Measurements from ENCODE around the gene HOXD4. TPM values are rescaled to one million over a fixed set of nuclear protein-coding genes. Genes with fewer than 3 reads are reported as not detected.

Gene HOXD4
- total RNA-seq, 4 donors from 2014 or later = 2.2 to 25.5 (median 15.3) TPM

DNA sequence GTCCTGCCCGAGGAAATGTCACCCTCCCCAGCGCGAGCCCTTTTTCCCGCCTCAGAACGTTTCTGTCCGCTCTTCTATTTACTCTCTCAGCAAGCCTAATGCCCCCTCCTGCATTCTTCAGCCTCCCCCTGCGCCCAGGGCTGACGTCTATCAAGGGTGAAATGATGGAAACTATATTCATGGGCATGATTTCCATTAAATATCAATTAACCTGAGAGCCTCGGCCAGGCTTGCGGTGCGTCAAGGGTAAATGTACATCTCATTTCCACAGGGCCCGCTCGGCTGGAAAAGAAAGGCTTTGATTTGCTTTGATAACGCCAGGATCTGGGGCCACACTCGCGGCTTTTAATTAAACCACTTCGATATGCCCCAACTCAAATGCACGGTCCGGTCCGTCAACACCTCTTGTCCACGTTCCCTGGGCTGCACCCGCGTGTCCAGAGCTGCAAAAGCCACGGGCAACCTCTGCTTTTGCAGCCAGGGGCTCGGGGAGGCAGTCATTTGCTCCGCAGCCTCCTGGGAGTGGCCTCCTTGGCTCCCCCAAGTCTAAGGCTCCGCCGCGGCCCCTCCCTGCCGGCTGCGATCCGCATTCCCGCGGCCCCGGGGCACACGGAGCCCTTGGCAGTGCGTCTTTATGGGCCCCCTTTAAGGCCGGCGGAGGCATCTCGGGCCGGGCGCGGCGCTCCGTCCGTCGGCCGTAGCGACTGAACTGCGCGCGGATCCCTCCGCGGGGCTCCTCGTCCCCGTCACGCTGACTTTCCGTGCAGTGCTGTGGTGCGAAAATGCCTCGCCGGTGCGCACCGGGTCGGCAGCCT, 22.2 kb upstream of the HOXD4 start, which contains the start of gene HOXD8:
HOXD8 (plus strand) TSS at position 724 of the 815 bp plus-strand sequence. CDS start 662 bp downstream, outside the sequence.
- Histone ChIP-seq H3K9me3 (no peaks in the 10 kb centered on the region), H3K36me3 (no peaks in the 10 kb centered on the region), H3K4me3 (peak within 1 kb of the TSS; percentile 44 to 68 (median 57)), H3K4me1 (peaks cover 12 to 55% (median 31%) of the 10 kb centered on the region in 4 donors), H3K27ac (peak within 1 kb of the TSS; percentile 94 to 96 (median 94)), H3K27me3 (peaks cover 83% of the 10 kb centered on the region)
- TF ChIP-seq POLR2A (IDR thresholded peaks at IDR 0.05) = peak; percentile 51
- TF ChIP-seq EP300 (IDR thresholded peaks at IDR 0.05; ENCODE audit: low read depth) = no peak
- TF ChIP-seq, protein P1, sequence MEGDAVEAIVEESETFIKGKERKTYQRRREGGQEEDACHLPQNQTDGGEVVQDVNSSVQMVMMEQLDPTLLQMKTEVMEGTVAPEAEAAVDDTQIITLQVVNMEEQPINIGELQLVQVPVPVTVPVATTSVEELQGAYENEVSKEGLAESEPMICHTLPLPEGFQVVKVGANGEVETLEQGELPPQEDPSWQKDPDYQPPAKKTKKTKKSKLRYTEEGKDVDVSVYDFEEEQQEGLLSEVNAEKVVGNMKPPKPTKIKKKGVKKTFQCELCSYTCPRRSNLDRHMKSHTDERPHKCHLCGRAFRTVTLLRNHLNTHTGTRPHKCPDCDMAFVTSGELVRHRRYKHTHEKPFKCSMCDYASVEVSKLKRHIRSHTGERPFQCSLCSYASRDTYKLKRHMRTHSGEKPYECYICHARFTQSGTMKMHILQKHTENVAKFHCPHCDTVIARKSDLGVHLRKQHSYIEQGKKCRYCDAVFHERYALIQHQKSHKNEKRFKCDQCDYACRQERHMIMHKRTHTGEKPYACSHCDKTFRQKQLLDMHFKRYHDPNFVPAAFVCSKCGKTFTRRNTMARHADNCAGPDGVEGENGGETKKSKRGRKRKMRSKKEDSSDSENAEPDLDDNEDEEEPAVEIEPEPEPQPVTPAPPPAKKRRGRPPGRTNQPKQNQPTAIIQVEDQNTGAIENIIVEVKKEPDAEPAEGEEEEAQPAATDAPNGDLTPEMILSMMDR (IDR thresholded peaks at IDR 0.05) = peak in 2 of 5 experiments; percentile 9 to 12
- peak; percentile 77 to 83 (median 80) for TF ChIP-seq POLR2AphosphoS5 (IDR thresholded peaks at IDR 0.05)
- in situ Hi-C loops (cut with MboI; ENCODE audit: low pct_ligation_motif_present in 1 of 4, low pct_unique_long_range_greater_than_20kb in 1 of 4, low sequenced_read_pairs in 3 of 4) (loop anchor here (5.0 to 25.0 kb wide), 6 partner anchors 326 to 1026 kb away; no protein-coding TSS in a partner anchor), intact Hi-C loops (cut with DNase I; ENCODE audit: low total_unique reads) (loop anchor here (5.0 kb wide), 1 partner anchor 508 kb away; no protein-coding TSS in a partner anchor)
- WGBS, 2 donors (ENCODE audit: low coverage in 1 of 2) = 2 to 13% methylated on average over 8 to 64 of the region's 64 CpGs
- peak; percentile 75 for DNase-seq

- peak overlapping the region; percentile 94 to 96 (median 94) for H3K27ac ChIP-seq
- H3K27me3 ChIP-seq = peaks cover 77% of the 10 kb centered on the region
- intact Hi-C loops (cut with DNase I; ENCODE audit: low total_unique reads) = loop anchor here (5.0 kb wide), 1 partner anchor 508 kb away; no protein-coding TSS in a partner anchor
- TF ChIP-seq POLR2AphosphoS5 (IDR thresholded peaks at IDR 0.05) = no peak
- no peak for TF ChIP-seq POLR2A (IDR thresholded peaks at IDR 0.05)
- TF ChIP-seq, protein P1 (IDR thresholded peaks at IDR 0.05) = no peak
- TF ChIP-seq EP300 (IDR thresholded peaks at IDR 0.05; ENCODE audit: low read depth) = no peak
- H3K36me3 ChIP-seq = no peaks in the 10 kb centered on the region
- H3K9me3 ChIP-seq = no peaks in the 10 kb centered on the region
- H3K4me1 ChIP-seq = peaks cover 12 to 56% (median 31%) of the 10 kb centered on the region in 4 donors
- peak; percentile 64 for DNase-seq
- in situ Hi-C loops (cut with MboI; ENCODE audit: low pct_ligation_motif_present in 1 of 4, low pct_unique_long_range_greater_than_20kb in 1 of 4, low sequenced_read_pairs in 3 of 4) = loop anchor here (5.0 to 25.0 kb wide), 6 partner anchors 325 to 1025 kb away; no protein-coding TSS in a partner anchor
- WGBS, 2 donors (ENCODE audit: low coverage in 1 of 2) = 0 to 10% methylated on average over 2 to 41 of the region's 43 CpGs
- H3K4me3 ChIP-seq = peak overlapping the region; percentile 44 to 68 (median 57)
Measured at GRCh38 chr2:176129813-176130146, 21.6 kb upstream of the HOXD4 start.

DNA sequence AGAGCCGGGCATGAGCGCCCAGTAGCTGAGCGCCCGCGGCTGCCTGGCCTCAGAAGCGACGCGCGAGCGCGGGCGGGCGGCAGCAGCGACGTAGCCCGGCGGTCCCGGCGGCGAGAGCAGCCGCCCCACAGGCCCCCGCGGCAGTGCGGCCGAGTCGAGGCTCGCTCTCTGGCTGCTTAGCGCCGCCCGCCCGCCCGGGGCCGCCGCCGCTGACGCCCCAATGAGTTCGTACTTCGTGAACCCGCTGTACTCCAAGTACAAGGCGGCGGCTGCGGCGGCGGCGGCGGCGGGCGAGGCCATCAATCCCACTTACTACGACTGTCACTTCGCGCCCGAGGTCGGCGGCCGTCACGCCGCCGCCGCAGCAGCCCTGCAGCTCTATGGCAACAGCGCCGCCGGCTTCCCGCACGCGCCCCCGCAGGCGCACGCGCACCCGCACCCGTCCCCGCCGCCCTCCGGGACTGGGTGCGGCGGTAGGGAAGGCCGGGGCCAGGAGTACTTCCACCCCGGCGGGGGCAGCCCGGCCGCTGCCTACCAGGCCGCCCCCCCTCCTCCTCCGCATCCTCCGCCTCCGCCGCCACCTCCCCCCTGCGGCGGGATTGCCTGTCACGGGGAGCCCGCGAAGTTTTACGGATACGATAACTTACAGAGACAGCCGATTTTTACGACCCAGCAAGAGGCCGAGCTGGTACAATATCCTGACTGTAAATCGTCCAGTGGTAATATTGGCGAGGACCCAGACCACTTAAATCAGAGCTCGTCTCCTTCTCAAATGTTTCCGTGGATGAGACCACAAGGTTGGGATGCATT, 21.0 kb upstream of the HOXD4 start:
- intact Hi-C loops (cut with DNase I; ENCODE audit: low total_unique reads) = no loop called here
- DNase-seq = peak; percentile 56
- H3K4me3 ChIP-seq = peak overlapping the region; percentile 32 to 68 (median 50)
- 5 to 17% methylated on average over 5 to 64 of the region's 100 CpGs for WGBS, 2 donors (ENCODE audit: low coverage in 1 of 2)
- H3K9me3 ChIP-seq = no peaks in the 10 kb centered on the region
- peaks cover 15 to 62% (median 35%) of the 10 kb centered on the region in 4 donors for H3K4me1 ChIP-seq
- no peaks in the 10 kb centered on the region for H3K36me3 ChIP-seq
- in situ Hi-C loops (cut with MboI; ENCODE audit: low pct_ligation_motif_present in 1 of 4, low pct_unique_long_range_greater_than_20kb in 1 of 4, low sequenced_read_pairs in 3 of 4) = loop anchor here in 1 of 4 donors (25.0 kb wide), 1 partner anchor 682 kb away; no protein-coding TSS in a partner anchor
- peaks cover 71% of the 10 kb centered on the region for H3K27me3 ChIP-seq
- TF ChIP-seq POLR2AphosphoS5 (IDR thresholded peaks at IDR 0.05) (peak; percentile 18 to 49 (median 26)), EP300 (IDR thresholded peaks at IDR 0.05; ENCODE audit: low read depth) (no peak), POLR2A (IDR thresholded peaks at IDR 0.05) (peak; percentile 9)
- TF ChIP-seq, protein P1 (IDR thresholded peaks at IDR 0.05) = peak in 1 of 5 experiments; percentile 22
- H3K27ac ChIP-seq = peak overlapping the region; percentile 94 to 96 (median 94)

All from transverse colon (tissue), 4 donors.